Astrocyte (in vitro differentiated cells and primary cell): Measurements from ENCODE around the gene WHRN. TPM values are rescaled to one million over a fixed set of nuclear protein-coding genes. Genes with fewer than 3 reads are reported as not detected.

ENCODE experiments used
- DNase-seq: peaks from one replicate; pipeline ENCODE4 v3.0.0-alpha.2; 2010; ENCODE audit warnings: low read depth
- FAIRE-seq: peaks from 2 replicates; lab custom pipeline; 2011; peaks lifted over from hg19 to GRCh38; lab: Jason Lieb, UNC
- H2AFZ ChIP-seq: 2 replicates; pipeline ENCODE4 v1.6.0; 2012; ENCODE audit warnings: low read depth, low read length, inconsistent platforms
- H3K27ac ChIP-seq: 2 replicates; pipeline ENCODE4 v1.5.1; 2011; ENCODE audit warnings: low read depth, low read length, inconsistent platforms
- H3K27me3 ChIP-seq: 2 replicates; pipeline ENCODE4 v1.6.0; 2011; ENCODE audit warnings: low read length, inconsistent platforms; ENCODE audit not compliant: insufficient read depth
- H3K36me3 ChIP-seq: 2 replicates; pipeline ENCODE4 v1.5.1; 2011; ENCODE audit warnings: low read length, inconsistent platforms; ENCODE audit not compliant: insufficient read depth
- H3K4me1 ChIP-seq: 2 replicates; pipeline ENCODE4 v1.5.1; 2011; ENCODE audit warnings: low read length, inconsistent platforms; ENCODE audit not compliant: insufficient read depth
- H3K4me2 ChIP-seq: 2 replicates; pipeline ENCODE4 v1.6.0; 2012; ENCODE audit warnings: low read length, inconsistent platforms
- H3K4me3 ChIP-seq: 2 replicates; pipeline ENCODE4 v1.5.1; 2011; ENCODE audit warnings: low read depth, mild to moderate bottlenecking, low read length, inconsistent platforms; ENCODE audit not compliant: insufficient read depth
- H3K79me2 ChIP-seq: 2 replicates; pipeline ENCODE4 v1.6.0; 2012; ENCODE audit warnings: mild to moderate bottlenecking, low read length, inconsistent platforms; ENCODE audit not compliant: insufficient read depth
- H3K9ac ChIP-seq: 2 replicates; pipeline ENCODE4 v1.6.0; 2012; ENCODE audit warnings: mild to moderate bottlenecking, low read length, inconsistent platforms
- H3K9me3 ChIP-seq: 2 replicates; pipeline ENCODE4 v1.5.1; 2012; ENCODE audit warnings: low read depth, mild to moderate bottlenecking, low read length, inconsistent platforms; ENCODE audit not compliant: insufficient read depth
- H4K20me1 ChIP-seq: 2 replicates; pipeline ENCODE4 v1.6.0; 2012; ENCODE audit warnings: low read length, inconsistent platforms; ENCODE audit not compliant: insufficient read depth
- H3K27ac Mint-ChIP-seq: one replicate; pipeline ENCODE4 v1.8.0; 2021; ENCODE audit warnings: mild to moderate bottlenecking, mixed read lengths; ENCODE audit not compliant: unreplicated experiment
- H3K27me3 Mint-ChIP-seq: one replicate; pipeline ENCODE4 v1.8.0; 2021; ENCODE audit warnings: low read depth, mixed read lengths; ENCODE audit not compliant: unreplicated experiment
- H3K36me3 Mint-ChIP-seq: one replicate; pipeline ENCODE4 v1.8.0; 2021; ENCODE audit warnings: low read depth, mixed read lengths; ENCODE audit not compliant: unreplicated experiment
- H3K4me1 Mint-ChIP-seq: one replicate; pipeline ENCODE4 v1.8.0; 2021; ENCODE audit warnings: low read depth, mixed read lengths; ENCODE audit not compliant: unreplicated experiment
- H3K4me3 Mint-ChIP-seq: one replicate; pipeline ENCODE4 v1.8.0; 2021; ENCODE audit warnings: mild to moderate bottlenecking, moderate library complexity, mixed read lengths; ENCODE audit not compliant: unreplicated experiment
- H3K9me3 Mint-ChIP-seq: one replicate; pipeline ENCODE4 v1.8.0; 2021; ENCODE audit warnings: mild to moderate bottlenecking, mixed read lengths; ENCODE audit not compliant: unreplicated experiment
- CTCF ChIP-seq: IDR thresholded peaks from 2 replicates; pipeline ENCODE4 v1.5.1; 2011; ENCODE audit warnings: low read depth, mild to moderate bottlenecking, inconsistent platforms, low read length, moderate library complexity; ENCODE audit not compliant: insufficient read depth
- EZH2 ChIP-seq: IDR thresholded peaks from 2 replicates; pipeline ENCODE4 v1.6.1; 2012; ENCODE audit warnings: mild to moderate bottlenecking, low read length, inconsistent platforms; ENCODE audit not compliant: insufficient read depth
- total RNA-seq: library from RNA; stranded (reverse); gene quantifications from 2 replicates; pipeline ENCODE4 v1.2.1, GENCODE V29; 2021

Gene WHRN
- total RNA-seq, 1 donor from 2014 or later = 10.2 TPM

DNA sequence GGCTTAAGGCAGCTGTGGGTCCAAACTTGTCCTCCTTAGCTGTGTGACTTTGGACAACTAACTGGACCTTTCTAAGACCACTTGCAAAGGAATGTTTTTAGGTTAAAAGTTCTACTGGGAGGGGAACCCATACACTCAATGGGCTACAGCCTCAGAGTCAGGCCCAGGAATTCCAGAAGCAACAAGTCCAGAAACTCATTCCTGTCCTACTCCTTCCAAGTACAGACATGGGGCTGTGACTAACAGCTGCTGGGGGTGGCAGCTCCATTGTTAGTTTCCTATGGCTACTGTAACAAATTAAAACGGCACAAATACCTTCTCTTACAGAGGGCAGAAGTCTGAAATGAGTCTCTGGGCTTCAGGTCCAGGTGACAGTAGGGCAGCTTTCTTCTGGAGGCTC is 105.1 kb downstream of the WHRN start:
- H3K79me2 ChIP-seq = no peaks in the 10 kb centered on the region
- no peak overlapping the region for H3K27ac ChIP-seq
- FAIRE-seq (no peak), DNase-seq (no peak)
- TF ChIP-seq CTCF (no peak), EZH2 (no peak)
- no peak overlapping the region for H3K4me3 Mint-ChIP-seq
- peaks cover 17% of the 10 kb centered on the region for H3K4me1 Mint-ChIP-seq
- H3K4me3 ChIP-seq = no peak overlapping the region
- H3K9ac ChIP-seq = no peak overlapping the region
- no peaks in the 10 kb centered on the region for H3K27me3 Mint-ChIP-seq
- peaks cover 3% of the 10 kb centered on the region for H3K36me3 Mint-ChIP-seq
- H3K9me3 ChIP-seq = no peaks in the 10 kb centered on the region
- H2AFZ ChIP-seq = no peak overlapping the region
- H3K9me3 Mint-ChIP-seq = no peaks in the 10 kb centered on the region
- peaks cover 3% of the 10 kb centered on the region for H3K4me1 ChIP-seq
- H3K4me2 ChIP-seq = no peak overlapping the region
- no peaks in the 10 kb centered on the region for H4K20me1 ChIP-seq
- no peaks in the 10 kb centered on the region for H3K36me3 ChIP-seq
- H3K27me3 ChIP-seq = peaks cover 5% of the 10 kb centered on the region
- no peak overlapping the region for H3K27ac Mint-ChIP-seq

DNA sequence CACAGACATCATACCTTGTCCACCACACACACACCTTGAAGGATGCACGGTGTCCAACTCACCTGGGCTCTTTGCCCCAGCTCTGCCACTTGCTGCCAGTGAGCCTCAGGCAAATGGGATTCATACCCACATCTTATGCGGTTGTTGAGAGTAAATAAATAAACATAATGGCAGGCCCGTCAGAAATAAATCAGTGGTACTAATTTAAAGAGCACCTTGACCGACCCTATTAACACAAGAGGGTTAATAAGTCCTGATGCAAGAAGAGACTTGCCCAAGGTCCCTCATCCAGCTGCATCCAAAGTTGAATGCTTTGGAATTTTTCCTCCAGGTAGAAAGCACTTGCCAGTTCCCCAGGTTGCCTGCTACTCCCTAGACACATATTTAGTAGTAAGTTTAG is 105.9 kb downstream of the WHRN start:
- no peak for DNase-seq
- FAIRE-seq = no peak
- Mint-ChIP-seq H3K27me3 (no peaks in the 10 kb centered on the region), H3K9me3 (no peaks in the 10 kb centered on the region), H3K4me3 (no peak overlapping the region), H3K4me1 (peaks cover 14% of the 10 kb centered on the region), H3K27ac (no peak overlapping the region), H3K36me3 (peaks cover 3% of the 10 kb centered on the region)
- Histone ChIP-seq H3K9ac (no peak overlapping the region), H3K27ac (no peak overlapping the region), H2AFZ (no peak overlapping the region), H3K9me3 (no peaks in the 10 kb centered on the region), H3K4me2 (no peak overlapping the region), H4K20me1 (no peaks in the 10 kb centered on the region), H3K4me3 (no peak overlapping the region), H3K36me3 (no peaks in the 10 kb centered on the region), H3K4me1 (peaks cover 3% of the 10 kb centered on the region), H3K79me2 (no peaks in the 10 kb centered on the region), H3K27me3 (peaks cover 5% of the 10 kb centered on the region)
- TF ChIP-seq CTCF (no peak), EZH2 (no peak)

- TF ChIP-seq CTCF = no peak
- no peak for TF ChIP-seq EZH2
- Histone ChIP-seq H3K4me2 (peak overlapping the region; percentile 96), H4K20me1 (no peaks in the 10 kb centered on the region), H3K4me1 (peaks cover 3% of the 10 kb centered on the region), H3K36me3 (no peaks in the 10 kb centered on the region), H3K27ac (peak overlapping the region; percentile 7), H3K9ac (peak overlapping the region; percentile 72), H3K4me3 (peak overlapping the region; percentile 74), H3K79me2 (no peaks in the 10 kb centered on the region), H3K9me3 (no peaks in the 10 kb centered on the region), H3K27me3 (peaks cover 5% of the 10 kb centered on the region), H2AFZ (peak overlapping the region; percentile 95)
- FAIRE-seq = no peak
- Mint-ChIP-seq H3K27me3 (no peaks in the 10 kb centered on the region), H3K4me1 (peaks cover 11% of the 10 kb centered on the region), H3K4me3 (peak overlapping the region; percentile 91), H3K36me3 (peaks cover 3% of the 10 kb centered on the region), H3K9me3 (no peaks in the 10 kb centered on the region), H3K27ac (peak overlapping the region; percentile 73)
- peak; percentile 77 for DNase-seq
Measured at GRCh38 chr9:114397848-114398605, 107.2 kb downstream of the WHRN start.
